GM18520 (cell line): ENCODE results near the gene KCNJ12.
A peak's percentile ranks its signal among the peaks of the same experiment; 100 is the strongest.
"Not testable (repeated sequence)": the region's sequence is repeated elsewhere in the genome, so short reads cannot be mapped to it uniquely, and the experiment has no call there.

Source experiments
- ATAC-seq: cut with Tn5 transposase; IDR thresholded peaks from one replicate; pipeline ENCODE4 v1.9.1; 2021; ENCODE audit not compliant: unreplicated experiment

The KCNJ12 gene

GRCh38 chr17:21376081-21376758 is at the start of gene KCNJ12:
TSS of gene KCNJ12 (plus strand) at chr17:21376357. CDS start at chr17:21415343, 38,986 bp downstream.
- ATAC-seq: no peak

- ATAC-seq: not testable (repeated sequence)
These were observed 48.2 kb upstream of the KCNJ12 start for GRCh38 chr17:21327921-21328320.

GRCh38 chr17:21328778-21329177 is 47.4 kb upstream of the KCNJ12 start:
- not testable (repeated sequence) for ATAC-seq

GRCh38 chr17:21330436-21331160 is 45.6 kb upstream of the KCNJ12 start:
- no peak for ATAC-seq

DNA sequence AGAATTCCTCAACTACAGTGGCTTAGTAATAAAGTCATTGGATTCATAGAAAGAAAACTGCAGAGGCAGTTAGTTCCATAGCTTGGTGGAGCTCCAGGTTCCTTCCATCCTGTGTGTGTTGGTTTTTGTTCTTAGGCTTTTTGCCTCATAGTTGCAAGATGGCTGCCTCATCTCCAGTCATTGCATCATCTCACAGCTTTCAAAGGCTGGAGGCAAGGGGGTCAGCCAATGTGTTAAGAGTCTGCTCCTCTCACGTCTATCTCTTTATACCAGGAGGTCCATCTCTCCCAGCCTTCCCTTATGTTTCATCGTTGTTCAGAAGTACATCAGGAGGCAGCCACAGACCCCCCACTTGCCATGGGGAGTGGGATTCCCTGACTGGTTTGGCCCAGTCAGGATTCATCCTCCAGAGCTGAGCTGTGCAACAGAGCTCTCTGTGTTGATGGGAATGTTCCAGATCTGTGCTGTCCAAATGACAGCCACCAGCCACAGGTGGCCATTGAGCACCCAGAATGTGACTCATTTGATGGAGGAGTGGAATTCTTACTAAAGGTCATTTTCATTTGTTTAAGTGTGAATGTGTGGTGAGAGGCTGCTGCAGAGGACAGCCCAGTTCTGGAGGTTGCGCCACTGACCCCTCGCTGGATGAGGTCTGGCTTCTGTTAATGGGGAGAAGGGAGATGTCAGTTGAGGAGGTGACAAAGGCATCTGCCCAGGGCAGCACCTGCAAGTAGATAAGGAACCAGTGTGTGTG is 39.4 kb upstream of the KCNJ12 start:
- ATAC-seq: not testable (repeated sequence)

GRCh38 chr17:21337981-21338625 is 38.1 kb upstream of the KCNJ12 start:
- not testable (repeated sequence) for ATAC-seq

DNA sequence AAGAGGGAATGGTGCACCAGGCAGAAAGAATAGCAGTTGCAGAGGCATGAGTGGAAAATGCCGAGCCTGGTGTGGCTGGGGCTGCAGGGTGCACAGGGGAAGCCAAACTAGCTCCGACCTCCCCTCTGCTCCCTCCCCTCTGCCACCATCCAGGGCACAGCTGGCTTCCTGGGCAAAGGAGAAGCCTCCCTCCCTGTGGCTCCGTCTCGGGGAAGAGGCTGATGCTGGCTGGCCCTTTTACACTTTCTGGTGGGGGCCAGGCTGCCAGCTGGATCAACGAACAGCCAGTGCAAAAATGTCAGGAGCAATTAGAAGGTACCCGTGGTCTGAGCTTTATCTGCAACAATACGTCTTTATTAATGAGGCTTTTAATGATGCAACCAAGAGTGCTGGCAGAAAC is 37.1 kb upstream of the KCNJ12 start:
- ATAC-seq: no peak

- not testable (repeated sequence) for ATAC-seq
These were observed 36.6 kb upstream of the KCNJ12 start for GRCh38 chr17:21339571-21339970.

DNA sequence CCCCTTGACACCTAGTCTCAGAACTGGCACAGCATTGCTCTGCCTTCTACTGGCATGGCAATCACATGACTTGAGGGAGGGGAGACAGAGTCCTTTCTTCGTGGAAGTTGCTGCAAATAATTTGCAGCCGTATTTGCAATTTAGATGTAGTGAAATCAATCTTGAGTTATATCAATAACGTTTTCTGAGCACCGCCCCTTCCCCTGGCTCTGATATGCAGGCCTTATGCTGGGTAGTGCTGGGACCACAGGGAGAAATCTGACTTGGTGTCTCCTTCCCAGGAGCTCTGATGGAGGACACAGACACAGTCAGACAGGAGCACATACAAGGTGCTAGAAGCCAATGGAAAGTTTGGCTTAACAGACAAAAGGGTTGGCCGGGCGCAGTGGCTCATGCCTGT is 35.8 kb upstream of the KCNJ12 start:
- ATAC-seq: not testable (repeated sequence)

- not testable (repeated sequence) for ATAC-seq
These were observed 34.9 kb upstream of the KCNJ12 start for GRCh38 chr17:21341279-21341678.

DNA sequence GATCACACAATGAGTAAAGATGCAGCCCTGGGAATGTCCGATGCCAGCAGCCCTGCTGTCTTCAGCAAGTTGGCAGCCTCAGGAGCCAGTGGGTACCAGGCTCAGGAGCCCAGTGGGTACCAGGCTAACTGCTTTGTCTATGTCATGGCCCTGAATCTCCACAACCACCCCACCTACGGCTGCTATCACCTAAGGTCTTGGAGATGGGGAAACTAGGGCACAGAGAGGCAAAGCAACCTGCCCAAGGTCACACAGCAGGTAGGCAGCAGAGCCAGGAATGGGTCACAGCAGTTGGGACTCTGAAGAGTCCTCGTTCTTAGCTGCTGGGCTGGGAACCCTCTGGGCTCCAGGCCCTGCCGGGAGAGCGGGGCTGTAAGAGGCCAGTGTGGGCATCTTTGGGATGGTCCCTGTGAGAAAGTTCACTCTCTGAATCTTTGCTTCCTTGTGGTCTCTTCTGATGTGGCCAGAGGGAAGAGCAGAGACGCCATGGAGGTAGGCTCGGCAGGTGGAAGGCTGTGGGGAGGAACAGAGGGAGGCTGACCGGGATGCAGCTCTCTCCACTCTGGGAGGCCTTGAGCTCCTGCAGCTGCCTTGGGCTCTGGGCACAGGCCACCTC is 34.1 kb upstream of the KCNJ12 start:
- not testable (repeated sequence) for ATAC-seq

DNA sequence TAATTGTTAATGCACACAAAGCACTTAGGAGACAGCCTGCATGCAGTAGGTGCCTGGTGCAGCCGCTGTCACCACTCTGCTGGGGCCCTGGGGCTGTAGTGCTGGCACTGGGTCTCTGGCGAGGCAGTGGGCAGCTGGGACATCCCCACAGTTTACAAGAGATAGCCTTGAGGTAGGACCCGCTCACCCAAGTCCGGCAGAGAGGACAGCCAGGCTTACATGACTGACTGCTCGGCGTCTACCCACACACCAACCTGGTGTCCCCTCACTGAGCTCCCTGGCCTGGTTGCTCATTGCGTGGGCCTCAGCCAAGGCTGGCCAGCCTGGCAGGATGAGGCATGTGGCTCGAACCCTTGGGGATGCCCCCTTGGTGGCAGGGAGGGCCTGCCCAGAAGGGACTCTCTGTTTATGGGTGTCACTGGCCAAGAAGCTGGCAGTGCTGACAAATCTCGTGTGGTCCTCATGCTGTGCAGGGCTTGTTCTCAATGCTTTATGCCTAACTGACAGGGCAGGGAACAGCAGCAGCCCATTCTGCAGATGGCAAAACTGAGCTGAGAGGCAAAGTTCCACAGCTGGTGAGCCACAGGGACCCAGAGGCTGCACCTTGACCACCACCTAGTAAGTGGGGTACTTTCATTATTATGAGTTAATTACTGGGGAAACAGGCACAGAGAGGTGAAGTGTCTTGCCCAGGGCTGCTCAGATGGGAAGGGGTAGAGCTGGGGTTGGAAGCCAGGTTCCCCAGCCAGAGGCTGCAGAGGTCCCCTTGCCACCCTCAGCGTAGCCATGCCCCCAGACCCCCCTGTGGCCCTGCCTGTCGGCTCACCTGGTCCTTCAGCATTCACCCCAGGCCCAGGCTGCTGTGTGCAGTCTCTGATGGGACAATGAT is 32.9 kb upstream of the KCNJ12 start:
- ATAC-seq: not testable (repeated sequence)

DNA sequence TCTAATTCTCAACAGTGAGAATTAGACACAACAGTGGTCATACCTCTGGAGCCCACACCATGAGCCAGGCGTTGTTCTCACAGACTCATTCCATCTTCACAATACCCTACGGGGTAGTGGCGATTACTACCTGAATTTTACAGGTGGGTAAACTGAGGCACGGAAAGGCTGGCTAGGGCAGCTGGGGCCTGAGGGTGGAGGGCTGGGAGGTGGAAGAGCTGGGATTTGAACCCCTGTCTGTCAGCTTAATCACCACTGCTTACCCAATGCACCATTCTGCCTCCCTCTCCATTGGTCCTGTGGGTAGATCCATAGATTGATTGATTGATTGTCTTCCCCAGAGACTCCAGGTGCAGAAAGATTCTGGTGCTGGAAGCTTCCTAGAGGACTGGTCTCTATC is 31.4 kb upstream of the KCNJ12 start:
- ATAC-seq: not testable (repeated sequence)

GRCh38 chr17:21345236-21345635 is 30.9 kb upstream of the KCNJ12 start:
- ATAC-seq: no peak

- ATAC-seq: not testable (repeated sequence)
These were observed 30.1 kb upstream of the KCNJ12 start for GRCh38 chr17:21346107-21346506.

- not testable (repeated sequence) for ATAC-seq
These were observed 29.4 kb upstream of the KCNJ12 start for GRCh38 chr17:21346651-21347250.

DNA sequence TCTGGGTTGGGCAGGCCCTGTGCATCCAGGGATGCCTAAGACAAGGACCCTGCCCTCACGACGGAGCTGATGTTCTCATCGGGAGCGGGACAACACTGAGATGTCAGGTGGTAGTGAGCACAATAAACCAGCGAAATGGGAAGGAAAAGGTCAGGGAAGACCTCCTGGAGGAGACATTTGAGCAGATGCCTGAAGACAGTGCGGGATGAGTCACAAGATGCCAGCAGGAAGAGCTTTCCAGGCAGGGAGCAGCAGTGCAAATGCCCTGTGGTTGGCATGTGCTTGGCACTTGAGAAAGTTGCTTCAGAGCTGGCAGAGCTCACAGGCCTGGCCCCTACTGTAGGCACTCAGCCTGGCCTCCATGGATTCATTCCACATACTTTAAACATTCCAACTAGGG is 28.5 kb upstream of the KCNJ12 start:
- not testable (repeated sequence) for ATAC-seq

GRCh38 chr17:21348081-21348925 is 27.9 kb upstream of the KCNJ12 start:
- peak; percentile 47 for ATAC-seq
